Thoracic aorta (tissue), 2 donors: Measurements from ENCODE around the gene BTBD2. TPM values are rescaled to one million over a fixed set of nuclear protein-coding genes. Genes with fewer than 3 reads are reported as not detected.

Source experiments
- ATAC-seq: fragments of 150-250 bp; one replicate; pipeline ENCODE4 v1.8.0; 2017; ENCODE audit warnings: low read depth; ENCODE audit not compliant: insufficient number of reproducible peaks, low FRiP score
- DNase-seq: peaks from one replicate; pipeline ENCODE4 v3.0.0-alpha.2; 2020; ENCODE audit warnings: low spot score
- H3K27ac ChIP-seq, 2 donors: fragments of 200-600 bp; sonication (generic); 1 replicate in 1 of 2; 2 replicates in 1 of 2; pipeline ENCODE4 v1.5.1; 2016; ENCODE audit warnings: mild to moderate bottlenecking in 2 of 2, moderate library complexity in 2 of 2
- H3K27me3 ChIP-seq: fragments of 200-600 bp; sonication (generic); replicated peaks from 2 replicates; pipeline ENCODE4 v1.6.0; 2016; ENCODE audit warnings: mild to moderate bottlenecking; ENCODE audit not compliant: insufficient read depth
- H3K36me3 ChIP-seq: fragments of 200-600 bp; sonication (generic); one replicate; pipeline ENCODE4 v1.5.1; 2016
- H3K4me1 ChIP-seq, 2 donors: fragments of 200-600 bp; sonication (generic); 1 replicate in 1 of 2; 2 replicates in 1 of 2; pipeline versions ENCODE4 v1.5.1 to v1.6.0; 2016; ENCODE audit warnings: low read depth in 2 of 2, mild to moderate bottlenecking in 1 of 2; ENCODE audit not compliant: control insufficient read depth in 1 of 2
- H3K4me3 ChIP-seq: fragments of 200-600 bp; sonication (generic); 2 replicates; pipeline ENCODE4 v1.5.1; 2016; ENCODE audit warnings: mild to moderate bottlenecking
- H3K9me3 ChIP-seq: fragments of 200-600 bp; sonication (generic); 2 replicates; pipeline ENCODE4 v1.5.1; 2016
- CTCF ChIP-seq: fragments of 200-600 bp; sonication (generic); IDR thresholded peaks from one replicate; pipeline ENCODE4 v1.5.1; 2019; ENCODE audit warnings: antibody characterized with exemption
- total RNA-seq, 2 donors: library from RNA; depleted of rRNA; stranded (reverse); fragments of >200 nt; gene quantifications; one replicate each; pipeline versions ENCODE4 v1.1.0 to v1.2.3, GENCODE V29; 2016

Gene BTBD2
- total RNA-seq, 2 donors from 2014 or later = 43.2 to 107 TPM

GRCh38 chr19:2016041-2016807 is 710 bp upstream of the BTBD2 start:
- Histone ChIP-seq H3K27me3 (no peaks in the 10 kb centered on the region), H3K4me1 (peaks cover 12 to 19% of the 10 kb centered on the region in 2 donors), H3K4me3 (peak overlapping the region; percentile 58), H3K36me3 (no peaks in the 10 kb centered on the region), H3K27ac (peak overlapping the region; percentile 46 to 77), H3K9me3 (no peaks in the 10 kb centered on the region)
- ATAC-seq (peak; percentile 84), DNase-seq (peak; percentile 68)
- no peak for TF ChIP-seq CTCF

GRCh38 chr19:2014731-2015607 is 545 bp downstream of the BTBD2 start:
- Histone ChIP-seq H3K36me3 (no peaks in the 10 kb centered on the region), H3K27ac (peak overlapping the region in 1 of 2 donors; percentile 12), H3K4me3 (peak overlapping the region; percentile 77), H3K27me3 (no peaks in the 10 kb centered on the region), H3K9me3 (no peaks in the 10 kb centered on the region), H3K4me1 (peaks cover 12 to 19% of the 10 kb centered on the region in 2 donors)
- DNase-seq = no peak
- ATAC-seq = no peak
- TF ChIP-seq CTCF = no peak

GRCh38 chr19:2014131-2014571 is 1.4 kb downstream of the BTBD2 start:
- Histone ChIP-seq H3K4me1 (peaks cover 12 to 19% of the 10 kb centered on the region in 2 donors), H3K36me3 (no peaks in the 10 kb centered on the region), H3K4me3 (peak overlapping the region; percentile 77), H3K9me3 (no peaks in the 10 kb centered on the region), H3K27me3 (no peaks in the 10 kb centered on the region), H3K27ac (no peak overlapping the region)
- DNase-seq (no peak), ATAC-seq (no peak)
- TF ChIP-seq CTCF = no peak

GRCh38 chr19:2013683-2013961 is 1.9 kb downstream of the BTBD2 start:
- no peak for DNase-seq
- H3K27me3 ChIP-seq = no peaks in the 10 kb centered on the region
- H3K4me3 ChIP-seq = no peak overlapping the region
- no peaks in the 10 kb centered on the region for H3K9me3 ChIP-seq
- no peak for ATAC-seq
- TF ChIP-seq CTCF = no peak
- H3K27ac ChIP-seq = no peak overlapping the region
- no peaks in the 10 kb centered on the region for H3K36me3 ChIP-seq
- peaks cover 12 to 19% of the 10 kb centered on the region in 2 donors for H3K4me1 ChIP-seq

- ATAC-seq = no peak
- Histone ChIP-seq H3K9me3 (no peaks in the 10 kb centered on the region), H3K27me3 (no peaks in the 10 kb centered on the region), H3K36me3 (no peaks in the 10 kb centered on the region), H3K4me1 (peaks cover 12 to 19% of the 10 kb centered on the region in 2 donors), H3K27ac (no peak overlapping the region), H3K4me3 (no peak overlapping the region)
- DNase-seq = no peak
- no peak for TF ChIP-seq CTCF
These were observed 2.4 kb downstream of the BTBD2 start for GRCh38 chr19:2012941-2013682.
